Suppressor macrophage treated with lipopolysaccharide for 4 hours (primary cell): Measurements from ENCODE around the gene PTPRS.

Experiments used
- DNase-seq: peaks from one replicate; pipeline ENCODE4 v3.0.0-alpha.2; 2020

The PTPRS gene

DNA sequence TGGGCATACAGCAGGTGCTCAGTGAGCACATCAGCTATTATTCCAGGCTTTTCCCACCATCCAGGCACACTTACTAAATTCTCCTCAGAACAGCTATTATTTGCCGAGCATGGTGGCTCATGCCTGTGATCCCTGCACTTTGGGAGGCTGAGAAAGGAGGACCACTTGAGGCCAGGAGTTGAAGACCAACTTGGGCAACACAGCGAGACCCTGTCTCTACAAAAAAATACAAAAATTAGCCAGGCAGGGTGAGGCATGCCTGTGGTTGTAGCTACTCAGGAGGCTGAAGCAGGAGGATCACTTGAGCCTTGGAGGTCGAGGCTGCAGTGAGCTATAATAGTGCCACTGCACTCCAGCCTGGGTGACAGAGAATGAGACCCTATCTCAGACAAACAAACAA is 35.4 kb downstream of the PTPRS start:
- no peak for DNase-seq

DNA sequence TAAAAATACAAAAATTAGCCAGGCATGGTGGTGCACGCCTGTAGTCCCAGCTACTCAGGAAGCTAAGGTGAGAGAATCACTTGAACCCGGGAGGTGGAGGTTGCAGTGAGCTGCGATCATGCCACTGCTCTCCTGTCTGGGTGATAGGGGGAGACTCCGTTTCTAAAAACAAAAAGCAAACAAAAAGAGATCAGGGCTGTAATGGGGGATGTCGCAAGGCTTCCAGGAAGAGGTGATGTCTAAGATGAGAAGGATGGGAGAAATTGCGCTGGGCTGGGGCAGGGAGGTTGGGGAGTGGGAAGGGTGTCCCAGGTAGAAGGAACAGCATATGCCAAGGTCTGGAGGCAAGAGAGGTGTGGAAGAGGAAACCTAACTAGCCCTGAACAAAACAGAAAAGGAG is 36.1 kb downstream of the PTPRS start:
- DNase-seq, result no peak

DNA sequence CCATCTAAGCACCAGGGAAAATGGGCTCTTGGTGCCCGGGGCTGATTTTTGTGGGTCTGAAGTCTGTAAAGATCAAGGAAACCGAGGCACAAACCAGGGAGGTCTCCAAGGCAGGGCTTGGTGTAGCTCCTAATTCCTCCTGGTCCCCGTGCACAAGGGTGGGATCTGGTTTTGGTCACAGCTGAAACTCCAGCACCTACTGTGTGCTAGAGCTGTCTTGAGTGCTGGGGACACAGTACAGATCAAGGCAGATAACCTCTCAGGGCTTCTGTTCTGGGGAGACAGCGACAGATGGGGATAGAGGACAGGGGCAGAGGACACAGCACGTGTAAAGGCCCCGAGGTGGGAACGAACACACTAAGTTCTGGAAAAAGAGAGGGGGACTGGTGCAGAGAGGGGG is 37.4 kb downstream of the PTPRS start:
- DNase-seq, result no peak

DNA sequence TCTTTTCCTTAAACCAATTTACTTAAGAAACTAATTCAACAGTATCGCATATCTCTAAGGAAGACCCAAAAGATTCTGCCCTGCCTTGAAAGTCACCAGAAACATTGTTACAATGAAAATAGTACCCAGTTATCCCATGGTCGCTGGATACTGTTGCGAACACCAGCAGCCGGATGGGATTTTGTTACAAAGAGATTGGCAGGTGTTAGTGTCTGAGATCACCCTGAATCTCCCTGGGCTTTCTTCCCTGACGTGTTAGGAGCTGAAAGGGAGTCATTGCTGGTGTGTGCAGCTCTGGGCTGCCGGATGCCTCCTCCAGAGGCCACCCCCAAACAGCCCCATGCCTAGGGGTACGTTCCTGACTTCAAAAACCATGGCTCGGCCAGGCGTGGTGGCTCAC is 38.2 kb downstream of the PTPRS start:
- DNase-seq, result no peak

DNA sequence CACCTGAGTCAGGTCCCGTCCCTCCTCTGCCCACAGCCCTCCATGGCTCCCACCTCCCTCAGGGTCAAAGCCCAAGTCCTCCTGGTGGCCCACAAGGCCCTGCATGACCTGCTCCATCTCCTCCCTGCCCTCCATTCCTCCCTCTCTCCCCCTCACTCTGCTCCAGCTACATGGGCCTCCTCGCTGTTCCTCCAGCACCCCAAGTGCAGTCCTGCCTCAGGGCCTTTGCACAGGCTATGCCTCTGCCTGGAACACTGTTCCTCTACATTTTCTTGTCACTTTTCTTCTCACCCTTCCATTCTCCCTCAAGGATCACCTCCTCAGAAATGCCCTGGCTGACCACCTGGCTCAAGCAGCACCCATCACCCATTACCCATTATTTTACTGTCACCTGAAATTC is 41.5 kb downstream of the PTPRS start:
- no peak for DNase-seq

DNA sequence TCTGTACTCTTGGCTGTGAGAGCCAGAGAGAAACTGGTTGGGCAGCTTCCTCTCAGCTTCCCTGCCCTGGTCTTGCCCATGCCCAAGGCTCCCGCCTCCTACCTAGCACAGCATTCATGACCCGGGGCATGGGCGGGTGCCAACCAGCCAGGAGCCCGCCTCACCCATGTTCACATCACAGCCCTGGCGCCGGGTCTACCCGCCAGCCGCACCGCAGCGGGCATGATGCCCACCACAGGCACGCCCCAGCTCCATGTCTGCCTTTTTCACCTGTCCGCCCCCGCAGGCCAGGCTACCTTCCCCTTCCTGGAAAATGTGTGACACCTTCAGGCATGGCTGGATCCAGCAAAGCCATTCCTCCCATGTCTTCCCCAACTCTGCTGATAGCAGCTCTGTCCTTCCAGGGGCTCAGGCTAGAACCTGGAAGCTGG is 42.1 kb downstream of the PTPRS start:
- no peak for DNase-seq

DNA sequence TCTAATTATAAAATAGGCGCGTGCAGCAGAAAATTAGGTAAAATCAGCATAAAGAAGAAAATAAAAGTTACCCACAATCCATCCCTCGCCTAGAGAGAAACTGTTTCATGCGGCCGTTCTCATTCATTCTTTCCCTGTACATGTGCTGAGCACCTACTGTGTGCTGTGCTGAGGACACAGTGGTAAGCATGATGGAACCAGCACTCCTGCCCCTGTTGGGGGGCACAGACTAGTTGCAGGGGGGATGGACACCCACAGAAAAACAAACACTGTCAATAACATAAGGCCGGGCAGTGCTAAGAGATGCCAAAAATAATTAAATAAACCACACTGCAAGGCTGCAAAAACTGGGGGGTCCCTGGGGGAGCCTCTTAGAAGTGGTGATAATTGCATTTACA is 43.3 kb downstream of the PTPRS start:
- DNase-seq, result no peak

DNA sequence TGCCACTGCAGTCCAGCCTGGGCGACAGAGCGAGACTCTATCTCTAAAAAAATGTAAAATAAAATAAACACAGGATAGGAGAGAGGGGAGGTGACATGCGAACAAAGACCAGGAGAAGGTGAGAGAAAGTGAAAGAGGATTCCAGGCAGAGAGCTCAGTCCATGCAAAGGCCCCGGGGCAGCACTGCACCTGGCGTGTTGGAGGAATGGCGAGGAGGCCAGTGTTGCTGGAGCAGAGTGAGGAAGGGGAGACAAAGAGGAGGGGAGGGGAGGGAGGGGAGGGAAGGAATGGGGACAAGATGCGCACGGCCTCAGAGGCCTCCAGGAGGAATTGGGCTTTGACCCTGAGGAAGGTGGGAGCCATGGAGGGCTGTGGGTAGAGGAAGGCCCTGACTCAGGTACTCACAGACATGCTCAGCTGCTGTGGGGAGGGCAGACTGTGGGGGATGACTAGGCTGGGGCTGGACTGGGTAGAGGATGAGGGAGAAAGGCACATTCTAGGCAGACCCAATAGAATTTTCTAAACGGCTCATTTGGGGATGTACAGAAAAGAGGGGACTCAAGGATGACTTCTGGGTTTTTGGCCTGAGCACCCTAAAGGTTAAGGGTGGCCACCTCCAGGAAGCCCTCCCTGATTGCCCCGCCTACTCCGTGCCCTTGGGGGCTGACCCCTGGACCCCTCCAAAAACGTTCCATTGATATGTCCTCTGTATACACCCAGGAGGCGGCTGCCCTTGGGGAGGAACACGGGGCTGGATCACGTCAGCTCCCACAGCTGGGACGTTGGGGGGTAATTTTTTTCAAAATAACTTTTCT is 43.9 kb downstream of the PTPRS start:
- no peak for DNase-seq

DNA sequence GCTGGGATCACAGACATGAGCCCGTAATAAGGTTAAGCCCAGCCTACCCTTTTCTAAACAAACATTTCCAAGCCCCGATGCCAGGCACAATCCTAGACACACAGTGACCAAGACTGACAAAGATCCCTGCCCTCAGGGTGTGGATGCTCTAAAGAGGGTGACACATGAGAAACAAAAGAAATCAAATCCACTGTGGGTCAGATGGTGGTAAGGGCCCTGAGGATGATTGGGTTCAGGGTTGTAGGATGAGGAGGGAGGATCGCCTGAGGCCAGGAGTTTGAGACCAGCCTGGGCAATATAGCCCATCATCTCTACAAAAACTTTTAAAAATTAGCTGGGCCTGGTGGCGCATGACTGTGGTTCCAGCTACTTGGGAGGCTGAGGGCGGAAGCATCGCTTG is 44.6 kb downstream of the PTPRS start:
- DNase-seq, result no peak

DNA sequence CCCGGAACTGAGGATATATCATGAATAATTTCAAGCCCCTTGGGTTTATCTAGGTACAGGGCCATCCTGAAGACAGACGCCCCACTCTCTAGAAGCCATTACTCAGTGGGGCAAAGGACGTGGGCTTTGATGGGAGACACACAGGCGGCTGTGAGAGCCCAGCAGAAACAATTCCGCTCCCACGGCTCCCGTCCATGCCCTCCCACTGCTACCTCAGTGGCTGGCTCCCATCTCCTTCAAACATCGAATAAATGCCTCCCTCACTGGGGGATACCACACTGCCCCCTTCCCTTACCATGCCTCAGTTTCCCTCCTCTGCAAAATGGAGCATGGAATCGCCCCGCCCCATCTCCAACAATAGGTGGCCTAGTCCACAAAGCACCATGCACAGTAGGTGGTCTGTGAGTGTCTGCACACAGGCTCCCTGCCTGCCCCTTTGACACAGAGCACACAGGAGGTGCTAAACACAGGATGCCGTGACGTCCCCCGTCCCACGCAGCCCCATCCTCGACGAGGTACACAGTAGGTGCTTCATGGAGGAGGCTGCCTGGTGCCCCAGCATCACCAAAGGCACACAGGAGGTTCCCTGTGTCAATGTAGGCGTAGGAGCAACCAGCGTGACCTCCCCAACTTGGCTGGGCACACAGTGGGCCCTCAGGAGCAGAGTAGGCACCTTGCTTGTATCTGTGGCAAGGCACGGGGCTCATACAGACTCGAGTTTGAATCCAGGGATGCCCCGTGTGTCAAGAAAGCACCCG is 46.0 kb downstream of the PTPRS start:
- no peak for DNase-seq

DNA sequence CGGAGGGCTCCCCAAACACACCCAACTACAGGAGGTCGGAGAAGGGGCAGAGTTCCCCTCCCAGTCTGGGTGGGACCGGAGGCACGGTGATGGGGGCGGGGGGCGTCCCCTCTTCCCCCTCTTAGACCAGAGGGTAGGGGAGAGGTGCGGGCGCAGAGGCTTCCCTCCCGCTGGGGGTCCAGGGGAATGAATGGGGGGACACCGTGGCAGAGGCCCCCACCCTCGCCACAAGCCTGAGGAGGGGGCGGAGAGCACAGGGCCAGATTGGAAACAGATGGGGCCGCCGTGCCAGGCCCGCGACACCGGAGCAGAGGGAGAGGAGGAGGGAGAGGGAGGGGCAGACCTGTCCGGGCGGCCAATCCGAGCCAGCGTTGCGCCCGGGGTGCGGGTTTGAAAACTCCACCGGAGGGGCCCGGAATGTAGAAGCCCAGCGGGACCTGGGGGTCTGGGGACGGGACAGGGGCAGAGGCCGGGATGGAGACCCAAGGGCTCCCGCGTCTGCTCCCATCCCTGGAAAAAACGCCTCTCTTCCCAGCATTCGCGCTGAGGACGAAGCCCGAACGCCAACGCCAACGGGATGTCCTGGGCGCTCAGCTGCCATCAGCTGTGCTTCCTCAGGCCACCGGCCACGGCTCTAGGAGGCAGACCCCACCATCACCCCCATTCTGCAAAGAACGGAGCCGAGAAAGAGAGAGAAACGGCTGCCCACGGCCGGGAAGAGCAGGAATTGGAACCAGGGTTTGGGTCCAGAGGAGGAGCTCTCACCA is 46.8 kb downstream of the PTPRS start:
- no peak for DNase-seq

DNA sequence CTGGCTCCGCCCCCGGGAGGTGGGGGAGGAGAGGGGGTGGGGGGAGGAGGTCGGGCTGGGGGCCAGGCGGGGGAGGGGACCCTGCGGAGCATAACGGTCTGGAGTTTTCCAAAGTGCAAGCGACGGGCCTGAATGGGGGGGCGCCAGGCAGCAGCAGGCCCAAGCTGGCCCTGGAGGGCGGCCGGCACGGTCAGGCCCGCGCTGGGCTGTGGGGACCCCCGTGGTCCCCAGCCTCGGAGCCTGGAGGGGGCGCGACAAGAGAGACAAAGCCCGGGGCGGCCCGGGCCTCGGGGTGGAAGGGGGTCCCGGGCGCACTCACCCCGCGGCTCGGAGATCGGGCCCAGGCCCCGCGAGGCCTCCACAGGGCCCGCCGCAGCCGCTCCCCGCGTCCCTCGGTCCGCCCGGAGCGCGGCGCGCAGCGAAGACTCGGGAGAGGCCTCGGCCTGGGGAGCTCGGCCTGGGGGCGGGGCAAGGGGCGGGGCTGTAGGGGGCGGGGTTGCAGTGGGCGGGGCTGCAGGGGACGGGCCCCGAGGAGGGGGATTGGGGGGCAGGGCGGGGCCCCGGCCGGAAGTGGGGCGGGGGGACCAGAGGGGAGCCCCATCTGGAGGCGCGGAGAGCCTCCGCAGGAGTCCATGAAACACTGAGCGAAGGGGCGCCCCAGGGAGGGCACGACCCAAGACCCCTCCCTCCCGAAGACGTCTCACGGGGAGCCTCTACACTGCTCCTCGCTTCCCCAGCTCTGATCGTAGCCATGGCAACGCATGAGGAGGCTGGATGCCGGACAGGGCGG is 47.6 kb downstream of the PTPRS start:
- peak; percentile 16 for DNase-seq

DNA sequence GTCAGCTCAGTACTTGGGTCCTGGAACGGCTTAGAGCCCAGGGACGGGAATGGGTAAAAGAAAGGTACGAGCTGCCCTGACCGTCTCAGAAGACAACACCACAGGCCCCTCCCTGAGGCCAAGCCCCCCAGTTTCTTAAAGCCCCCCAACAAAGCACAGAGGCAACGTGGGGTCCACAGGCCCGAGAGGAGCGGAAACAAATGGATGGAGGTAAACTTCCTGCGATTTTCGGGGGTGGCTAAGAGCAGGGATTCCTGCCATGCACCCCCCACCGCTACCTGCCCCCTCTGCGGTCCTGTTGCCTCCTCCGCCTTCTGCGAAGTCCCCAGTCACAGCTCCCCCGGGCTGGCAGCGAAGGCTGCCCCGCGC is 48.2 kb downstream of the PTPRS start:
- DNase-seq, result no peak

DNA sequence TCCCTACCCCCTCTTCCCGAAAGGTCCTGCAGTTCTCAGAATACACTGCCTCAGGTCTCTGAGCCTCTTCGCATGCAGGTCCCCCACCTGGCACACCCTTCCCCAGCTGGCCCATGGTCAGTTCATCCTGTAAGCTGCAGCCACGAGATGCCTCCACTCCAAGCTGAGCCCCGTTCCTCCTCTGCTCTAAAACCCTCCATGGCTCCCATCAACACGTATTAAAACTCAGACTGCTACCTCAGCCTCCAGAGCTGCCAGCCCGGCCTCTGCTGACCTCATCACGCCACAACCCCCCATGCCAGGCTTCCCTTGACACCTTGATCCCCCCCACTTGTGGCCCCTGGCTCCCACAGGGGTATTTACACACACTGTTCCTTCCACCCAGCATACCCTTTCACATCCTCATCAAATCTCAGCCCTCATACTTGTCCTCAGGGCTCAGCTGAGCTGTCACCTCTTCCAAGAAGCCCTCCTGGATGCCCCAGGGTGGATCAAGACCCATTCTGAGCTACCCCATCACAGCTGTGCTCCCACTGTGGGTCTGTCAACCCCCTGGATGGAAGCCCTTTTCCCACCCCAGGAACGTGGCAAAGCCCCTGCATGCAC is 48.9 kb downstream of the PTPRS start:
- no peak for DNase-seq
